Thyroid gland (tissue), 4 donors: ENCODE results near the gene ZNF502. TPM values are rescaled to one million over a fixed set of nuclear protein-coding genes. Genes with fewer than 3 reads are reported as not detected.
A peak's percentile ranks its signal among the peaks of the same experiment; 100 is the strongest.

Source experiments
- DNase-seq, 2 donors: peaks; one replicate each; pipeline ENCODE4 v3.0.0-alpha.2; 2019
- H3K27ac ChIP-seq, 3 donors: fragments of 200-600 bp; sonication (generic); 1 replicate in 2 of 3; 2 replicates in 1 of 3; pipeline ENCODE4 v1.5.1; 2016 to 2019; ENCODE audit warnings: mild to moderate bottlenecking in 1 of 3, moderate library complexity in 1 of 3
- H3K27me3 ChIP-seq: fragments of 200-600 bp; sonication (generic); one replicate; pipeline ENCODE4 v1.5.1; 2019
- H3K36me3 ChIP-seq, 2 donors: fragments of 200-600 bp; sonication (generic); one replicate each; pipeline ENCODE4 v1.5.1; 2016 to 2019
- H3K4me1 ChIP-seq, 2 donors: fragments of 200-600 bp; sonication (generic); one replicate each; pipeline ENCODE4 v1.5.1; 2017 to 2019
- H3K4me3 ChIP-seq, 3 donors: fragments of 200-600 bp; sonication (generic); replicated peaks in 1 of 3; 1 replicate in 2 of 3; 2 replicates in 1 of 3; pipeline ENCODE4 v1.5.1; 2016; ENCODE audit warnings: mild to moderate bottlenecking in 1 of 3
- H3K9me3 ChIP-seq: fragments of 200-600 bp; sonication (generic); one replicate; pipeline ENCODE4 v1.5.1; 2017
- POLR2A ChIP-seq, 2 donors: fragments of 450-650 bp; IDR thresholded peaks; one replicate each; pipeline ENCODE4 v1.6.1; 2017; ENCODE audit warnings: antibody characterized with exemption in 2 of 2, mild to moderate bottlenecking in 2 of 2, moderate library complexity in 1 of 2
- WGBS, 2 donors: methylation state at CpG; one replicate each; pipeline ENCODE4 v1.1.5; 2017; 5-methylcytosine and 5-hydroxymethylcytosine counted together
- intact Hi-C: fragments of 100-400 bp; cut with DNase I; formaldehyde crosslinking; loops from one replicate; pipeline ENCODE4 v1.15.1; 2023
- total RNA-seq, 4 donors: library from RNA; depleted of rRNA; stranded (reverse); fragments of >200 nt; gene quantifications; one replicate each; pipeline ENCODE4 v1.2.3, GENCODE V29; 2016
- TF ChIP-seq, protein P1 (sequence below), 6 experiments: fragments of 200-600 bp in 3 of 6; fragments of 450-650 bp in 3 of 6; sonication (generic) in 3 of 6; IDR thresholded peaks; one replicate each; pipeline ENCODE4 v1.5.1; 2016 to 2019; ENCODE audit warnings: antibody characterized with exemption in 6 of 6, mild to moderate bottlenecking in 2 of 6, inconsistent platforms in 1 of 6, moderate library complexity in 1 of 6

The ZNF502 gene
- total RNA-seq, 4 donors from 2014 or later: 6.4 to 11.1 (median 8.2) TPM

DNA sequence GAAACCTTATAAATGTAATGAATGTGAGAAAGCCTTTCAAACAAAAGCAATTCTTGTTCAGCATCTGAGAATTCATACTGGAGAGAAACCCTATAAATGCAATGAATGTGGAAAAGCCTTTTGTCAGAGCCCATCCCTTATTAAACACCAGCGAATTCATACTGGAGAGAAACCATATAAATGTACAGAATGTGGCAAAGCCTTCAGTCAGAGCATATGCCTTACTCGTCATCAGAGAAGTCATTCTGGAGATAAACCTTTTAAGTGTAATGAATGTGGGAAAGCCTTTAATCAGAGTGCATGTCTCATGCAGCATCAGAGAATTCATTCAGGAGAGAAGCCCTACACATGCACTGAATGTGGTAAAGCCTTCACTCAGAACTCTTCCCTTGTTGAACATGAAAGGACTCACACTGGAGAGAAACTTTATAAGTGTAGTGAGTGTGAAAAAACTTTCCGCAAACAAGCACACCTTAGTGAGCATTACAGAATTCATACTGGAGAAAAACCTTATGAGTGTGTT is 22.2 kb downstream of the ZNF502 start:
- TF ChIP-seq, protein P1, sequence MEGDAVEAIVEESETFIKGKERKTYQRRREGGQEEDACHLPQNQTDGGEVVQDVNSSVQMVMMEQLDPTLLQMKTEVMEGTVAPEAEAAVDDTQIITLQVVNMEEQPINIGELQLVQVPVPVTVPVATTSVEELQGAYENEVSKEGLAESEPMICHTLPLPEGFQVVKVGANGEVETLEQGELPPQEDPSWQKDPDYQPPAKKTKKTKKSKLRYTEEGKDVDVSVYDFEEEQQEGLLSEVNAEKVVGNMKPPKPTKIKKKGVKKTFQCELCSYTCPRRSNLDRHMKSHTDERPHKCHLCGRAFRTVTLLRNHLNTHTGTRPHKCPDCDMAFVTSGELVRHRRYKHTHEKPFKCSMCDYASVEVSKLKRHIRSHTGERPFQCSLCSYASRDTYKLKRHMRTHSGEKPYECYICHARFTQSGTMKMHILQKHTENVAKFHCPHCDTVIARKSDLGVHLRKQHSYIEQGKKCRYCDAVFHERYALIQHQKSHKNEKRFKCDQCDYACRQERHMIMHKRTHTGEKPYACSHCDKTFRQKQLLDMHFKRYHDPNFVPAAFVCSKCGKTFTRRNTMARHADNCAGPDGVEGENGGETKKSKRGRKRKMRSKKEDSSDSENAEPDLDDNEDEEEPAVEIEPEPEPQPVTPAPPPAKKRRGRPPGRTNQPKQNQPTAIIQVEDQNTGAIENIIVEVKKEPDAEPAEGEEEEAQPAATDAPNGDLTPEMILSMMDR (IDR thresholded peaks at IDR 0.05): no peak
- TF ChIP-seq POLR2A (IDR thresholded peaks at IDR 0.05): no peak
- 97 to 98% methylated on average over 3 of the region's 3 CpGs for WGBS, 2 donors
- H3K4me1 ChIP-seq: no peaks in the 10 kb centered on the region
- H3K36me3 ChIP-seq: peaks cover 14 to 15% of the 10 kb centered on the region in 2 donors
- no peak overlapping the region for H3K4me3 ChIP-seq
- H3K27me3 ChIP-seq: no peaks in the 10 kb centered on the region
- H3K27ac ChIP-seq: no peak overlapping the region
- no peaks in the 10 kb centered on the region for H3K9me3 ChIP-seq
- intact Hi-C loops: no loop called here
- no peak for DNase-seq

DNA sequence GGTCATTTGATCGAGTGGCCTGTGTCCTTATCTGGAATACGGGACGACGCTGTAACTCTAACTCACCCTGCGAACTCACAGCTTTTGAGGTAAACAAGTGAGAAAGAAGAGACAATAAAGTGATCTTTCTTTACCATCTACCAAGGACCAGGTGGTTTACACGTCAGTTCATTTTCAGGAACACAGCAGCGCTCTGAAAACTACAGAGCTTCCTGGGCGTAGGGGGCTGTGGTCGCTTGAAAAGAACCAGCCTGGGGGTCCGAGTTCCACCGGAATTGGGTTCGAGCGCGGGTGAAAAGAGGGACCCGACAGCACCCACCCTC is 48.6 kb downstream of the ZNF502 start:
- H3K9me3 ChIP-seq: no peaks in the 10 kb centered on the region
- WGBS, 2 donors: 1 to 3% methylated on average over 8 to 15 of the region's 15 CpGs
- peaks cover 10 to 13% of the 10 kb centered on the region in 2 donors for H3K4me1 ChIP-seq
- H3K4me3 ChIP-seq: peak overlapping the region; percentile 84 to 91 (median 91)
- TF ChIP-seq POLR2A (IDR thresholded peaks at IDR 0.05): no peak
- TF ChIP-seq, protein P1 (IDR thresholded peaks at IDR 0.05): no peak
- no peak for DNase-seq
- H3K27ac ChIP-seq: peak overlapping the region in 2 of 3 donors; percentile 39 to 69
- no peaks in the 10 kb centered on the region for H3K27me3 ChIP-seq
- intact Hi-C loops: no loop called here
- H3K36me3 ChIP-seq: no peaks in the 10 kb centered on the region

DNA sequence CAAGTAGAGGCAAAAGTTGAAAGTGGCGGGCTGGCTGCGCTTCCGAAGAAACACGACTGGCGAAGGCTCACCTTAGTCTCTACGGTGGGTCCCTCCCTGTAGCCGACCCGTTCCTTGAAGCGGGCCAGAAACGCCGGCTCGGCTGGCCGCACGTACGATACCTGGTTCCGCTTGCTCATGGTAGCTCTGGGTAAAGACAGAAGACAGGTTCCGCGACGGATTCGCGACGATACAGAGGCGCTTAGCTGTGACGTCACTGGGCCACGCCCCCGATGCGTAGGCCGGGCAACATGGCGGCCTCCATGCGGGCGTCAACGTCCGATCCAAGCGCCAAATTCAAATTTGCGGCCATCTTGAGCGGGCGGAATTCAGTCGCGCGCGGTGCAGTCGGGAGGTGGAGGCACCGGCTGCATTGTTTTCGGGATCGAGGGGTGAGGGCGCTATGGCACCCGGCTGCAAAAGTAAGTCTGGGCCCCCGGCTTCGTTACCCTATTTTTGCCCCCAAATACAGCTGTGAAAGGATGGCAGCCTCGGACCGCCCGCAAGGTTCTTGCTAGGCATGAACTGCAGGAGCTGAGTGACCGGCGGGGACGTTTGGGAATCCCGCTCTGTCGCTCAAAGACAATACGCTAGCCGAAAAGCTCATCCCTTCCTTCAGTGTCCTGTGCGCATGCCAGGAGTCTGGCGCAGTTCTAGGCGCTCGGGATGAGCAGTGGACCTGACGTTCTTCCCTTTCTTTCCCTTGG is 49.1 kb downstream of the ZNF502 start, which contains the start of the genes KIAA1143 and KIF15:
TSS of gene KIAA1143 (minus strand) at position 196 of the 746 bp plus-strand sequence. CDS start at position 179, 17 bp downstream.
TSS of gene KIF15 (plus strand) at position 371 of the 746 bp plus-strand sequence. CDS start at position 443, 72 bp downstream.
- Histone ChIP-seq H3K27ac (peak within 1 kb of the TSS in 2 of 3 donors; percentile 39 to 69), H3K9me3 (no peaks in the 10 kb centered on the region), H3K4me1 (peaks cover 10 to 13% of the 10 kb centered on the region in 2 donors), H3K36me3 (no peaks in the 10 kb centered on the region), H3K4me3 (peak within 1 kb of the TSS; percentile 84 to 91 (median 91)), H3K27me3 (no peaks in the 10 kb centered on the region)
- DNase-seq: peak; percentile 95 to 97
- peak in 1 of 2 donors; percentile 57 for TF ChIP-seq POLR2A (IDR thresholded peaks at IDR 0.05)
- TF ChIP-seq, protein P1 (IDR thresholded peaks at IDR 0.05): peak in 1 of 6 experiments; percentile 28
- WGBS, 2 donors: 5% methylated on average over 20 to 45 of the region's 64 CpGs
- intact Hi-C loops: no loop called here

DNA sequence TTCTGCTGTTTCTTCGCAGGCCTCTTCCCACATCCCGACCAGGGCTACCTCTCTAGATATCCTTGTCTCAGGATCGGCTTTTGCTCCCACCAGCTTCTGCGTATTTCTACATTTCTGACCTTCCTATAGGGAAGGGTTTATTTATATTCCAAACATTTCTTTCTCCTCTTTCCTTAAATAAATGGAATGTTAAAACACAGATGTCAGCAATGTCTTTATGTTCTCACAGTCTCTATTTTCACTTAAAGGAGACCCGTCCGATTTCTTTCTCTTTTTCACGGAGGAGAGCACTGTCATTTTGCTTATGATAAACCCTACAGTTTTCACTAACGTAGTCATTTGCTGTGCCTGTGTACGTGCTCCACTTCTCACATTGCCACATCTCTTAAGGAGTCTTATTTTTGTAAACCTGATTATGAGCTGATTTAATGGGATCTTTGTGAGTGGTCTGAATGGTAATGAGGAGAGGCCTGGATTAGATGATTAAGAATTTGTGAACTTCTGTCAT is 49.8 kb downstream of the ZNF502 start:
- Histone ChIP-seq H3K4me3 (peak overlapping the region in 2 of 3 donors; percentile 29 to 91), H3K4me1 (peaks cover 10 to 13% of the 10 kb centered on the region in 2 donors), H3K27ac (no peak overlapping the region), H3K9me3 (no peaks in the 10 kb centered on the region), H3K27me3 (no peaks in the 10 kb centered on the region), H3K36me3 (no peaks in the 10 kb centered on the region)
- intact Hi-C loops: no loop called here
- no peak for DNase-seq
- 2 to 4% methylated on average over 9 of the region's 9 CpGs for WGBS, 2 donors
- TF ChIP-seq, protein P1 (IDR thresholded peaks at IDR 0.05): no peak
- no peak for TF ChIP-seq POLR2A (IDR thresholded peaks at IDR 0.05)

DNA sequence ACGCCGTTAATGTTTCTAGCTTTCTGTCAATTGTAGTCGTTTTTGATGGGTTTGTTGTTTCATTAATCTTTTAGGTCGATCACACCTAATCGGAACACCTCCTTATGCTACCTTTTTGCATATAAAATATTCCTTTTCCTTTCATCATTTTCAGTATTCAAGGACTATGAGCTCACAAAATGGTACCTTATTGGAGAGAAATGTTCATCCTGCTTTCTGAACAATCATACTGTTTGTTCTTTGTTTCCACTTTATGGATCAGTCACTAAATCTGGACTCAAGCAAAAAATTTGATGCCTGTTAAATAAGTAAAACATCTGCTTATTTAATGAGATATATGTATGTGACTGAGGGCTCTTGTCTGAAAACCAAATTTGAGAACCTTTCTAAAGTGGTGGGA is 50.2 kb downstream of the ZNF502 start:
- 36 to 44% methylated on average over 5 of the region's 5 CpGs for WGBS, 2 donors
- no peak overlapping the region for H3K27ac ChIP-seq
- TF ChIP-seq, protein P1 (IDR thresholded peaks at IDR 0.05): no peak
- no peak for TF ChIP-seq POLR2A (IDR thresholded peaks at IDR 0.05)
- intact Hi-C loops: no loop called here
- no peaks in the 10 kb centered on the region for H3K36me3 ChIP-seq
- DNase-seq: no peak
- H3K4me1 ChIP-seq: peaks cover 10 to 13% of the 10 kb centered on the region in 2 donors
- no peaks in the 10 kb centered on the region for H3K27me3 ChIP-seq
- no peak overlapping the region for H3K4me3 ChIP-seq
- H3K9me3 ChIP-seq: no peaks in the 10 kb centered on the region
